MCF 10A (cell line): Measurements from ENCODE around the gene NTN1. TPM values are rescaled to one million over a fixed set of nuclear protein-coding genes. Genes with fewer than 3 reads are reported as not detected.

ENCODE experiments used
- BruUV-seq: library from RNA; stranded (reverse); fragments of 400-500 nt; replicated peaks from 2 replicates; lab custom pipeline; 2021; lab: Mats Ljungman, UMichigan
- CTCF ChIA-PET: fragments of 300-600 bp; sonication (Branson Sonifier 250); formaldehyde crosslinking; extraction: SDS; loops from one replicate; lab custom pipeline; 2021; ENCODE audit warnings: antibody characterized with exemption, inconsistent platforms; lab: Yijun Ruan, JAX
- POLR2A ChIA-PET: fragments of 300-600, 350-650 bp; sonication (Branson Sonifier 250); formaldehyde crosslinking; extraction: SDS; loops from one replicate; lab custom pipeline; 2020; ENCODE audit warnings: antibody characterized with exemption, inconsistent platforms; lab: Yijun Ruan, JAX
- DNase-seq: peaks from one replicate; pipeline ENCODE4 v3.0.0-alpha.2; 2018; ENCODE audit not compliant: unreplicated experiment
- H3K27ac Mint-ChIP-seq: one replicate; pipeline ENCODE4 v1.8.0; 2022; ENCODE audit warnings: mild to moderate bottlenecking, low read depth, mixed read lengths; ENCODE audit not compliant: unreplicated experiment
- H3K27me3 Mint-ChIP-seq: one replicate; pipeline ENCODE4 v1.8.0; 2022; ENCODE audit warnings: mixed read lengths; ENCODE audit not compliant: insufficient read depth, unreplicated experiment
- H3K36me3 Mint-ChIP-seq: one replicate; pipeline ENCODE4 v1.8.0; 2022; ENCODE audit warnings: mild to moderate bottlenecking, moderate library complexity, mixed read lengths; ENCODE audit not compliant: insufficient read depth, unreplicated experiment
- H3K4me1 Mint-ChIP-seq: one replicate; pipeline ENCODE4 v1.8.0; 2022; ENCODE audit warnings: mixed read lengths; ENCODE audit not compliant: insufficient read depth, unreplicated experiment
- H3K4me3 Mint-ChIP-seq: one replicate; pipeline ENCODE4 v1.8.0; 2022; ENCODE audit warnings: mild to moderate bottlenecking, moderate library complexity, mixed read lengths; ENCODE audit not compliant: unreplicated experiment
- H3K9me3 Mint-ChIP-seq: one replicate; pipeline ENCODE4 v1.8.0; 2022; ENCODE audit warnings: mixed read lengths; ENCODE audit not compliant: unreplicated experiment
- intact Hi-C: fragments of 100-400 bp; cut with micrococcal nuclease; formaldehyde crosslinking; loops from 2 replicates; pipeline ENCODE4 v1.14.1; 2022
- total RNA-seq: library from RNA; stranded (reverse); gene quantifications from 2 replicates; pipeline ENCODE4 v1.2.3, GENCODE V29; 2022
- TF ChIP-seq, protein P1 (sequence below): fragments of 200-600 bp; IDR thresholded peaks from one replicate; pipeline ENCODE4 v1.8.0; 2022; ENCODE audit warnings: antibody characterized with exemption, mild to moderate bottlenecking; ENCODE audit not compliant: unreplicated experiment

Gene NTN1
- total RNA-seq, 1 experiment from 2014 or later: 0.23 TPM

DNA sequence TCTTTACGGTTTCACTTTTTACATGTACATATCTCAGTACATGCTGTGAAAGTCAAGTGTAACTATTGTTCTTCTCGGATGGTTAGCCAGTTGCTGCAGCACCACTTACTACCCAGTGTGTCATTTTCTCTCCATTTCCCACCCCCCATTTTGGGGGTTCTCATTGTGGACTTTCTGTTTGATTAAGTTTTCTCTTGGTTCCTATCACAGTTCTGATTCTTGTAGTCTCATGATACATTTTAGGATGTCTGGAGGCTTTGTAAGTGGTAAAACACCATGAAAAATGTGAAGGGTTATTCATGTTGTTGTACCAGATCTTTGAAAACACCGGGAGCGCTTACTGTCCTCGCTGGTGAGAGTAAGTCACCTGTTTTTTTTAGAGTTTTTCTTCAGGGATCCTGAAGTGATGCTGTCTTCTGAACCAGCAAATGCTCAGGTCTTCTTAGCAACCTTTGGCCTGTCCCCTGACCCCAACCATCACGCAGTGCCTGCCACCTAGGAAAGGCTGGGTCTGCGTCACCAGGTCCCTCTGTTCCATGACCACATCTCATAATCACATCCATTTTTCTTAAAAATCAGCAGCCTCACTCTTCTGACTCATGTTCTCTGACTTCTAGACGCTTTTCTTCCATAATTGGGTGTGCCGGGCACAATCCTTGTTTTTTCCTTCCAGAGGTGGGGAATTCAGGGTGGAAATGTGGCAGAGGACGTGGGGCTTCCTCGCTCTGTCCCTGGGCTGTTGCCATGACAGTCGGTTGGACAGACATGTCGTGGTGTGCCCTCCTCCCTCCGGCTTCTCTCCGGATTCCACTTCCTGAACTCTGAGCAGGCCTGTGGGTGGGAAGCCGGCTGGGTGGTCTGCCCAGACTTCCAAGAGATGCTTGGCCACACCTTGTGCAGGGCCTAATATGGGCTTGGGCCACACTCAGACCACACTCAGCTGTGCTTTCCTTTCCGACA is 102.6 kb downstream of the NTN1 start:
- ChIA-PET POLR2A (no interaction called here), CTCF (no interaction called here)
- no peaks in the 10 kb centered on the region for H3K36me3 Mint-ChIP-seq
- H3K27me3 Mint-ChIP-seq: peaks cover 12% of the 10 kb centered on the region
- peaks cover 5% of the 10 kb centered on the region for H3K4me1 Mint-ChIP-seq
- DNase-seq: no peak
- TF ChIP-seq, protein P1, sequence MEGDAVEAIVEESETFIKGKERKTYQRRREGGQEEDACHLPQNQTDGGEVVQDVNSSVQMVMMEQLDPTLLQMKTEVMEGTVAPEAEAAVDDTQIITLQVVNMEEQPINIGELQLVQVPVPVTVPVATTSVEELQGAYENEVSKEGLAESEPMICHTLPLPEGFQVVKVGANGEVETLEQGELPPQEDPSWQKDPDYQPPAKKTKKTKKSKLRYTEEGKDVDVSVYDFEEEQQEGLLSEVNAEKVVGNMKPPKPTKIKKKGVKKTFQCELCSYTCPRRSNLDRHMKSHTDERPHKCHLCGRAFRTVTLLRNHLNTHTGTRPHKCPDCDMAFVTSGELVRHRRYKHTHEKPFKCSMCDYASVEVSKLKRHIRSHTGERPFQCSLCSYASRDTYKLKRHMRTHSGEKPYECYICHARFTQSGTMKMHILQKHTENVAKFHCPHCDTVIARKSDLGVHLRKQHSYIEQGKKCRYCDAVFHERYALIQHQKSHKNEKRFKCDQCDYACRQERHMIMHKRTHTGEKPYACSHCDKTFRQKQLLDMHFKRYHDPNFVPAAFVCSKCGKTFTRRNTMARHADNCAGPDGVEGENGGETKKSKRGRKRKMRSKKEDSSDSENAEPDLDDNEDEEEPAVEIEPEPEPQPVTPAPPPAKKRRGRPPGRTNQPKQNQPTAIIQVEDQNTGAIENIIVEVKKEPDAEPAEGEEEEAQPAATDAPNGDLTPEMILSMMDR: no peak
- H3K4me3 Mint-ChIP-seq: no peak overlapping the region
- intact Hi-C loops: no loop called here
- H3K9me3 Mint-ChIP-seq: no peaks in the 10 kb centered on the region
- BruUV-seq: no TSS peak
- H3K27ac Mint-ChIP-seq: no peak overlapping the region

DNA sequence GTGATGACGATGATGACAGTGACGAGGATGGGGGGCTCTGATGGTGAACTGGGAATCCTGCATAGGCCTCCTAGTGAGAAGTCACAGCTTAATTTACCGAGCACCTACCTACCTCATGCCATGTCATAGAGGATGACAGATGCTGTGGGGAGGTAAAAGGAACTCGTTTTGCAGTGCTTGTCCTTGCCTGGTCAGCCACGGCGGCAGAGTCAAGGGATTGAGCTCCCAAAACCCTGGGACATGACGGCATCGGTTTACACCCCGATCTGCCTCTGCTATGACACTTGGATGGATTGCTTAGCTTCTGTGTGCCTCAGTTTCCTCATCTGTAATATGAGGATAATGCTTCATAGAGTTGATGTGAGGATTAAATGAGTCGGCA is 103.2 kb downstream of the NTN1 start:
- peaks cover 5% of the 10 kb centered on the region for H3K4me1 Mint-ChIP-seq
- ChIA-PET POLR2A (no interaction called here), CTCF (interaction anchor here (0.6 kb wide), 2 partner anchors 132 to 549 kb away, joined by 3 to 4 read pairs; no protein-coding TSS in a partner anchor)
- TF ChIP-seq, protein P1: no peak
- BruUV-seq: no TSS peak
- no peaks in the 10 kb centered on the region for H3K9me3 Mint-ChIP-seq
- peaks cover 12% of the 10 kb centered on the region for H3K27me3 Mint-ChIP-seq
- no peak for DNase-seq
- H3K27ac Mint-ChIP-seq: no peak overlapping the region
- intact Hi-C loops: no loop called here
- no peaks in the 10 kb centered on the region for H3K36me3 Mint-ChIP-seq
- H3K4me3 Mint-ChIP-seq: no peak overlapping the region

DNA sequence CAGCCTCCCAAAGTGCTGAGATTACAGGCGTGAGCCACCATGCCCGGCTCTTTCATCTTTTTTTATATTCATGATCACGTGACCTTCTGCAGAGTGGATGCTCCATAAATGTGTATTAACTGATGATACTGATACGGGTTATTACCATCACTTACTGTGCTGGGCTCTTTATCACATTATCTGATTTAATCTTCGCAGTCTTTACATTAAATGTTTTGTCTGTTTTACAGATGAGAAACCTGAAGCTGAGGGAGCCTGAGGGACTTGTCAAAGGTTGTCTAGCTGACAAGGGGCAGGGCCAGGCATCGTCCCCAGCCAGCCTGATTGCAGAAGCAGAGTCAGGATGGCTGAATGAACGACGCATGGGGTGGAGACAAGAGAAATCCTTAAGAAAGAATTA is 104.4 kb downstream of the NTN1 start:
- DNase-seq: no peak
- ChIA-PET CTCF (interaction anchor here (0.6 kb wide), 1 partner anchor 83 kb away, joined by 3 read pairs; no protein-coding TSS in a partner anchor), POLR2A (interaction anchor here (0.6 kb wide), 1 partner anchor 614 kb away, joined by 3 read pairs; no protein-coding TSS in a partner anchor)
- Mint-ChIP-seq H3K27ac (no peak overlapping the region), H3K36me3 (no peaks in the 10 kb centered on the region), H3K9me3 (no peaks in the 10 kb centered on the region), H3K4me1 (peaks cover 5% of the 10 kb centered on the region), H3K27me3 (peaks cover 12% of the 10 kb centered on the region), H3K4me3 (no peak overlapping the region)
- TF ChIP-seq, protein P1: no peak
- intact Hi-C loops: no loop called here
- no TSS peak for BruUV-seq

DNA sequence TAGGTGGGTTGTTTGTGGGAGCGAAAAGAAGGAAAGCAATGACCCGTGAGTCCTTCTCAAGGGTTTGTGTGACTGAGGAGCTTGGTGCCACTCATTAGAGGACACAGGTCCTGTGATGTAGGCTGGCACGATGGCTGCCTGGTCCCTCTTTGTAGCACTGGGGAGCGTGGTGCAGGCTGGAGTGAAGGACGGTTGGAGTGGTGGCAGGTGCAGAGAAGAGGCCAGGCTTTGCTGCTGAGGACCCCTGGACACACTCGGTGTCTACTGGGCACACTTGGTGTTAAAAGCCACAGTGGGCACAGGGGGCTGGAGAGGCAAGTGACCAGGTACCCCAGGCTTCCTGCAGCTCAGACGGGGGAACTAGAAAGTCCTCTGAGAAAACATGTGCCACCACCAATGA is 106.0 kb downstream of the NTN1 start:
- no peak for DNase-seq
- Mint-ChIP-seq H3K36me3 (no peaks in the 10 kb centered on the region), H3K27me3 (no peaks in the 10 kb centered on the region), H3K4me1 (no peaks in the 10 kb centered on the region), H3K27ac (no peak overlapping the region), H3K9me3 (no peaks in the 10 kb centered on the region), H3K4me3 (no peak overlapping the region)
- no TSS peak for BruUV-seq
- intact Hi-C loops: no loop called here
- TF ChIP-seq, protein P1: no peak
- ChIA-PET CTCF (interaction anchor here (0.7 kb wide), 1 partner anchor 525 kb away, joined by 3 read pairs; no protein-coding TSS in a partner anchor), POLR2A (no interaction called here)
